ENCODE data around the gene ANAPC4. TPM values are rescaled to one million over a fixed set of nuclear protein-coding genes. Genes with fewer than 3 reads are reported as not detected.

The ANAPC4 gene
- total and polyA plus RNA-seq, 2 donors (not counting 3 experiments of a cell fraction or from before 2014, with no cell fraction given): 7.6 to 32.1 TPM

GRCh38 chr4:25417014-25417413 lies 40.0 kb downstream of the ANAPC4 start:
- Histone ChIP-seq H3K4me1 (ENCODE audit: control insufficient read depth, extremely low read depth, insufficient read depth, low read length) (no peaks in the 10 kb centered on the region), H3K36me3 (ENCODE audit: control insufficient read depth in 2 of 2, extremely low read depth in 1 of 2, insufficient read depth in 2 of 2, low read length in 2 of 2) (peaks cover 3 to 7% of the 10 kb centered on the region in 2 experiments), H3K79me2 (ENCODE audit: control insufficient read depth, insufficient read depth, low read length) (no peaks in the 10 kb centered on the region), H3K27me3 (ENCODE audit: control insufficient read depth in 2 of 2, insufficient read depth in 2 of 2, low read length in 2 of 2) (no peaks in the 10 kb centered on the region), H3K4me2 (ENCODE audit: insufficient read depth, low read length) (no peak overlapping the region), H3K4me3 (replicated peaks in 1 of 3; ENCODE audit: insufficient read depth in 1 of 3, low read depth in 1 of 3, low read length in 3 of 3) (no peak overlapping the region), H3K9ac (replicated peaks; ENCODE audit: extremely low read depth, insufficient read depth, low read length) (no peak overlapping the region), H3K27ac (ENCODE audit: insufficient read depth, low read depth, low read length) (no peak overlapping the region), H4K20me1 (replicated peaks; ENCODE audit: control insufficient read depth, extremely low read depth, insufficient read depth, low read length) (no peaks in the 10 kb centered on the region), H3K9me3 (replicated peaks; ENCODE audit: control insufficient read depth, insufficient read depth, low read length) (no peaks in the 10 kb centered on the region), H2AFZ (ENCODE audit: low read depth, low read length) (no peak overlapping the region), H3K9me1 (replicated peaks; ENCODE audit: control insufficient read depth, extremely low read depth, insufficient read depth, low read length) (no peaks in the 10 kb centered on the region)
- no TSS peak for BruUV-seq (replicated peaks)
- ChIA-PET CTCF (interaction anchor here (1.3 to 1.7 kb wide), 2 partner anchors 23 to 375 kb away, joined by 3 to 6 read pairs; no protein-coding TSS in a partner anchor), POLR2A (no interaction called here)
- TF ChIP-seq POLR2A (IDR thresholded peaks at IDR 0.05; ENCODE audit: low read depth, low read length) (no peak), CTCF (IDR thresholded peaks at IDR 0.05; ENCODE audit: extremely low read depth in 1 of 2, insufficient read depth in 1 of 2, low read depth in 1 of 2, low read length in 2 of 2) (no peak), FOS (IDR thresholded peaks at IDR 0.05; ENCODE audit: borderline replicate concordance, insufficient read depth, low read length) (no peak), EZH2 (IDR thresholded peaks at IDR 0.05; ENCODE audit: borderline replicate concordance, low read depth, low read length, severe bottlenecking) (no peak)
- dilution Hi-C loops (cut with MboI; ENCODE audit: extremely low pct_ligation_motif_present, low sequenced_read_pairs) (no loop called here), intact Hi-C loops (cut with micrococcal nuclease) (no loop called here)
- DNase-seq (ENCODE audit: low read depth, low spot score) (no peak), FAIRE-seq (no peak)

GRCh38 chr4:25420931-25421330 lies 43.9 kb downstream of the ANAPC4 start:
- no peaks in the 10 kb centered on the region for H4K20me1 ChIP-seq (replicated peaks; ENCODE audit: control insufficient read depth, extremely low read depth, insufficient read depth, low read length)
- intact Hi-C loops (cut with micrococcal nuclease) (no loop called here), dilution Hi-C loops (cut with MboI; ENCODE audit: extremely low pct_ligation_motif_present, low sequenced_read_pairs) (no loop called here)
- CTCF ChIA-PET: no interaction called here
- H3K79me2 ChIP-seq (ENCODE audit: control insufficient read depth, insufficient read depth, low read length): no peaks in the 10 kb centered on the region
- no peak overlapping the region for H2AFZ ChIP-seq (ENCODE audit: low read depth, low read length)
- no peak overlapping the region for H3K27ac ChIP-seq (ENCODE audit: insufficient read depth, low read depth, low read length)
- no peaks in the 10 kb centered on the region for H3K9me3 ChIP-seq (replicated peaks; ENCODE audit: control insufficient read depth, insufficient read depth, low read length)
- no peak overlapping the region for H3K4me2 ChIP-seq (ENCODE audit: insufficient read depth, low read length)
- FAIRE-seq (no peak), DNase-seq (ENCODE audit: low read depth, low spot score) (no peak)
- no peaks in the 10 kb centered on the region for H3K27me3 ChIP-seq (ENCODE audit: control insufficient read depth in 2 of 2, insufficient read depth in 2 of 2, low read length in 2 of 2)
- POLR2A ChIA-PET: interaction anchor here (0.5 kb wide), 1 partner anchor 438 kb away, joined by 3 read pairs; no protein-coding TSS in a partner anchor
- no peak for TF ChIP-seq JUN (IDR thresholded peaks at IDR 0.05; ENCODE audit: borderline replicate concordance, insufficient read depth, insufficient read length, low read depth)
- TF ChIP-seq GATA2 (IDR thresholded peaks at IDR 0.05; ENCODE audit: insufficient read depth, insufficient read length, low read depth, low read length): no peak
- no peak for TF ChIP-seq POLR2A (IDR thresholded peaks at IDR 0.05; ENCODE audit: low read depth, low read length)
- TF ChIP-seq POLR2AphosphoS5 (IDR thresholded peaks at IDR 0.05; ENCODE audit: insufficient read depth, low read depth, low read length): no peak
- TF ChIP-seq MYC (IDR thresholded peaks at IDR 0.05; ENCODE audit: low read depth, low read length): no peak
- TF ChIP-seq CTCF (IDR thresholded peaks at IDR 0.05; ENCODE audit: extremely low read depth in 1 of 2, insufficient read depth in 1 of 2, low read depth in 1 of 2, low read length in 2 of 2): no peak
- no peak for TF ChIP-seq MAX (IDR thresholded peaks at IDR 0.05; ENCODE audit: insufficient read depth, insufficient read length)
- no peak for TF ChIP-seq FOS (IDR thresholded peaks at IDR 0.05; ENCODE audit: borderline replicate concordance, insufficient read depth, low read length)
- TF ChIP-seq EZH2 (IDR thresholded peaks at IDR 0.05; ENCODE audit: borderline replicate concordance, low read depth, low read length, severe bottlenecking): no peak
- no peak overlapping the region for H3K9ac ChIP-seq (replicated peaks; ENCODE audit: extremely low read depth, insufficient read depth, low read length)
- H3K4me3 ChIP-seq (replicated peaks in 1 of 3; ENCODE audit: insufficient read depth in 1 of 3, low read depth in 1 of 3, low read length in 3 of 3): no peak overlapping the region
- H3K4me1 ChIP-seq (ENCODE audit: control insufficient read depth, extremely low read depth, insufficient read depth, low read length): no peaks in the 10 kb centered on the region
- no TSS peak for BruUV-seq (replicated peaks)
- H3K9me1 ChIP-seq (replicated peaks; ENCODE audit: control insufficient read depth, extremely low read depth, insufficient read depth, low read length): no peaks in the 10 kb centered on the region
- peaks cover 0 to 6% of the 10 kb centered on the region in 2 experiments for H3K36me3 ChIP-seq (ENCODE audit: control insufficient read depth in 2 of 2, extremely low read depth in 1 of 2, insufficient read depth in 2 of 2, low read length in 2 of 2)

Data from endothelial cell of umbilical vein (primary cell).